Right lobe of liver (tissue), 4 donors: ENCODE results near the gene CDH13.

ENCODE experiments used
- POLR2A ChIP-seq: fragments of 450-650 bp; IDR thresholded peaks from one replicate; pipeline ENCODE4 v1.6.1; 2017; ENCODE audit warnings: antibody characterized with exemption, mild to moderate bottlenecking
- TF ChIP-seq, protein P1 (sequence below), 4 donors: fragments of 200-600 bp in 3 of 4; fragments of 450-650 bp in 1 of 4; IDR thresholded peaks; one replicate each; pipeline versions ENCODE4 v1.5.1 to v1.8.0; 2016 to 2022; ENCODE audit warnings: antibody characterized with exemption in 4 of 4, mild to moderate bottlenecking in 2 of 4
- donor health status: DM: no; HTN: no; CAD: no.
- donor health status: DM: no; HTN: no; CAD: no.
- donor health status: DM: no; HTN: yes; CAD: no.

GRCh38 chr16:83040174-83040573 lies 413.4 kb downstream of the CDH13 start:
- no peak for TF ChIP-seq POLR2A
- TF ChIP-seq, protein P1, sequence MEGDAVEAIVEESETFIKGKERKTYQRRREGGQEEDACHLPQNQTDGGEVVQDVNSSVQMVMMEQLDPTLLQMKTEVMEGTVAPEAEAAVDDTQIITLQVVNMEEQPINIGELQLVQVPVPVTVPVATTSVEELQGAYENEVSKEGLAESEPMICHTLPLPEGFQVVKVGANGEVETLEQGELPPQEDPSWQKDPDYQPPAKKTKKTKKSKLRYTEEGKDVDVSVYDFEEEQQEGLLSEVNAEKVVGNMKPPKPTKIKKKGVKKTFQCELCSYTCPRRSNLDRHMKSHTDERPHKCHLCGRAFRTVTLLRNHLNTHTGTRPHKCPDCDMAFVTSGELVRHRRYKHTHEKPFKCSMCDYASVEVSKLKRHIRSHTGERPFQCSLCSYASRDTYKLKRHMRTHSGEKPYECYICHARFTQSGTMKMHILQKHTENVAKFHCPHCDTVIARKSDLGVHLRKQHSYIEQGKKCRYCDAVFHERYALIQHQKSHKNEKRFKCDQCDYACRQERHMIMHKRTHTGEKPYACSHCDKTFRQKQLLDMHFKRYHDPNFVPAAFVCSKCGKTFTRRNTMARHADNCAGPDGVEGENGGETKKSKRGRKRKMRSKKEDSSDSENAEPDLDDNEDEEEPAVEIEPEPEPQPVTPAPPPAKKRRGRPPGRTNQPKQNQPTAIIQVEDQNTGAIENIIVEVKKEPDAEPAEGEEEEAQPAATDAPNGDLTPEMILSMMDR (IDR thresholded peaks at IDR 0.05), result no peak
